IMR-90 (cell line): ENCODE measurements around the gene MFAP4. TPM values are rescaled to one million over a fixed set of nuclear protein-coding genes. Genes with fewer than 3 reads are reported as not detected.

Experiments used
- ATAC-seq: fragments of 200-7000 bp; cut with Tn5 transposase; 2 replicates; pipeline ENCODE4 v1.9.1; 2020; ENCODE audit warnings: low read depth, mild to moderate bottlenecking, moderate library complexity
- BruUV-seq: library from RNA; stranded (reverse); fragments of 400-500 nt; replicated peaks from 2 replicates; lab custom pipeline; 2021; lab: Mats Ljungman, UMichigan
- CTCF ChIA-PET: fragments of 300-600 bp; formaldehyde crosslinking; extraction: SDS; loops from one replicate; lab custom pipeline; 2021; ENCODE audit warnings: antibody characterized with exemption; lab: Yijun Ruan, JAX
- POLR2A ChIA-PET: fragments of 300-600 bp; sonication (Branson Sonifier 250); formaldehyde crosslinking; loops from one replicate; lab custom pipeline; 2022; ENCODE audit warnings: antibody characterized with exemption; ENCODE audit not compliant: unreplicated experiment; lab: Charles Lee
- DNase-seq: peaks from one replicate; pipeline ENCODE4 v3.0.0; 2013
- H2AFZ ChIP-seq: replicated peaks from 2 replicates; pipeline ENCODE3; 2013; ENCODE audit warnings: low read length, mild to moderate bottlenecking; ENCODE audit not compliant: poor library complexity
- H2AK5ac ChIP-seq: 2 replicates; pipeline ENCODE4 v1.6.1; 2013; ENCODE audit warnings: low read depth, low read length, inconsistent platforms
- H2AK9ac ChIP-seq: replicated peaks from 2 replicates; pipeline ENCODE3; 2013; ENCODE audit warnings: mild to moderate bottlenecking, low read depth, low read length, moderate library complexity; ENCODE audit not compliant: poor library complexity
- H2BK120ac ChIP-seq: 2 replicates; pipeline ENCODE4 v1.6.1; 2013; ENCODE audit warnings: low read depth, low read length, inconsistent platforms
- H2BK15ac ChIP-seq: 3 replicates; pipeline ENCODE4 v1.6.1; 2013; ENCODE audit warnings: low read depth, low read length, inconsistent platforms
- H2BK20ac ChIP-seq: 2 replicates; pipeline ENCODE4 v1.6.1; 2013; ENCODE audit warnings: low read depth, mild to moderate bottlenecking, inconsistent platforms, low read length, moderate library complexity
- H2BK5ac ChIP-seq: 2 replicates; pipeline ENCODE4 v1.6.1; 2013; ENCODE audit warnings: mild to moderate bottlenecking, low read depth, low read length, inconsistent platforms; ENCODE audit not compliant: poor library complexity, severe bottlenecking
- H3K14ac ChIP-seq: replicated peaks from 2 replicates; pipeline ENCODE4 v1.6.1; 2013; ENCODE audit warnings: low read depth, low read length, inconsistent platforms
- H3K18ac ChIP-seq: 2 replicates; pipeline ENCODE4 v1.6.1; 2013; ENCODE audit warnings: low read depth, low read length, control low read depth
- H3K23ac ChIP-seq: 2 replicates; pipeline ENCODE4 v1.6.1; 2013; ENCODE audit warnings: low read depth, low read length, inconsistent platforms
- H3K27ac ChIP-seq: 2 replicates; pipeline ENCODE4 v1.5.1; 2013; ENCODE audit warnings: mild to moderate bottlenecking, control low read depth, low read length; ENCODE audit not compliant: insufficient read depth
- H3K27me3 ChIP-seq: 2 replicates; pipeline ENCODE4 v1.6.1; 2013; ENCODE audit warnings: low read length; ENCODE audit not compliant: control insufficient read depth, insufficient read depth
- H3K36me3 ChIP-seq: 2 replicates; pipeline ENCODE4 v1.6.1; 2013; ENCODE audit warnings: low read length, mixed read lengths; ENCODE audit not compliant: control insufficient read depth, insufficient read depth
- H3K4ac ChIP-seq: 2 replicates; pipeline ENCODE4 v1.6.1; 2013; ENCODE audit warnings: low read depth, low read length, inconsistent platforms
- H3K4me1 ChIP-seq: 2 replicates; pipeline ENCODE4 v1.6.1; 2013; ENCODE audit warnings: low read length, mixed read lengths; ENCODE audit not compliant: control insufficient read depth, insufficient read depth
- H3K4me2 ChIP-seq: 2 replicates; pipeline ENCODE4 v1.6.1; 2013; ENCODE audit warnings: low read depth, mild to moderate bottlenecking, control low read depth, low read length, moderate library complexity
- H3K4me3 ChIP-seq: 2 replicates; pipeline ENCODE4 v1.5.1; 2013; ENCODE audit warnings: low read depth, mild to moderate bottlenecking, control low read depth, low read length, moderate library complexity; ENCODE audit not compliant: insufficient read depth
- H3K56ac ChIP-seq: 2 replicates; pipeline ENCODE4 v1.6.1; 2013; ENCODE audit warnings: low read length, inconsistent platforms; ENCODE audit not compliant: insufficient read depth; ENCODE audit errors: extremely low read depth
- H3K79me1 ChIP-seq, 2 experiments: 2 replicates each; pipeline ENCODE4 v1.6.1; 2013; ENCODE audit warnings: low read length in 2 of 2, inconsistent platforms in 1 of 2, low read depth in 1 of 2
- H3K9ac ChIP-seq: 2 replicates; pipeline ENCODE4 v1.6.1; 2013; ENCODE audit warnings: low read depth, low read length, control low read depth
- H3K9me1 ChIP-seq: 2 replicates; pipeline ENCODE4 v1.6.1; 2013; ENCODE audit warnings: low read length, inconsistent platforms; ENCODE audit not compliant: insufficient read depth
- H3K9me3 ChIP-seq: 2 replicates; pipeline ENCODE4 v1.6.1; 2013; ENCODE audit warnings: low read length; ENCODE audit not compliant: control insufficient read depth, insufficient read depth
- H4K20me1 ChIP-seq: 2 replicates; pipeline ENCODE4 v1.6.1; 2013; ENCODE audit warnings: low read length, inconsistent platforms; ENCODE audit not compliant: insufficient read depth
- H4K5ac ChIP-seq: 2 replicates; pipeline ENCODE4 v1.6.1; 2013; ENCODE audit warnings: mild to moderate bottlenecking, low read depth, low read length, control low read depth
- H4K8ac ChIP-seq, 2 experiments: 2 replicates each; pipeline ENCODE4 v1.6.1; 2013; ENCODE audit warnings: low read depth in 2 of 2, low read length in 2 of 2, control low read depth in 1 of 2, inconsistent platforms in 1 of 2
- H4K91ac ChIP-seq: 2 replicates; pipeline ENCODE4 v1.6.1; 2013; ENCODE audit warnings: low read depth, low read length, inconsistent platforms; ENCODE audit not compliant: insufficient read depth
- CEBPB ChIP-seq: IDR thresholded peaks from 2 replicates; pipeline ENCODE4 v1.6.1; 2012; ENCODE audit warnings: low read depth, low read length, improper control_type of control experiment
- ELK1 ChIP-seq: fragments of 150-350 bp; IDR thresholded peaks from 2 replicates; pipeline ENCODE4 v1.6.1; 2016; ENCODE audit warnings: low read depth, mild to moderate bottlenecking, low read length, moderate library complexity, borderline replicate concordance
- FOS ChIP-seq: fragments of 150-350 bp; IDR thresholded peaks from 2 replicates; pipeline ENCODE4 v1.6.1; 2016; ENCODE audit warnings: low read depth, low read length
- MAFK ChIP-seq: IDR thresholded peaks from 2 replicates; pipeline ENCODE4 v1.6.1; 2012; ENCODE audit warnings: low read depth, low read length, improper control_type of control experiment
- MAZ ChIP-seq: IDR thresholded peaks from 2 replicates; pipeline ENCODE4 v1.6.1; 2012; ENCODE audit warnings: low read depth, mild to moderate bottlenecking, low read length, improper control_type of control experiment, moderate library complexity, borderline replicate concordance
- NFE2L2 ChIP-seq: fragments of 150-350 bp; IDR thresholded peaks from 2 replicates; pipeline ENCODE4 v1.6.1; 2016; ENCODE audit warnings: low read depth, mild to moderate bottlenecking, low read length
- POLR2A ChIP-seq: IDR thresholded peaks from 2 replicates; pipeline ENCODE4 v1.6.1; 2012; ENCODE audit warnings: mild to moderate bottlenecking, low read depth, low read length
- RAD21 ChIP-seq: IDR thresholded peaks from 2 replicates; pipeline ENCODE4 v1.6.1; 2012; ENCODE audit warnings: low read length, improper control_type of control experiment
- RCOR1 ChIP-seq: IDR thresholded peaks from 2 replicates; pipeline ENCODE4 v1.6.1; 2012; ENCODE audit warnings: mild to moderate bottlenecking, low read length, improper control_type of control experiment; ENCODE audit not compliant: insufficient replicate concordance
- RFX5 ChIP-seq: IDR thresholded peaks from 2 replicates; pipeline ENCODE4 v1.8.0; 2012; ENCODE audit warnings: low read depth, mild to moderate bottlenecking, low read length, moderate library complexity
- SMC3 ChIP-seq: fragments of 150-350 bp; IDR thresholded peaks from 2 replicates; pipeline ENCODE4 v1.6.1; 2016; ENCODE audit warnings: low read depth, mild to moderate bottlenecking, antibody characterized with exemption, low read length, moderate library complexity
- USF2 ChIP-seq: fragments of 150-350 bp; IDR thresholded peaks from 2 replicates; pipeline ENCODE4 v1.6.1; 2017; ENCODE audit warnings: mild to moderate bottlenecking, antibody characterized with exemption, low read length, low read depth
- WGBS, 2 experiments: methylation state at CpG; one replicate each; pipeline versions ENCODE4 v1.1.5 to v1.1.7; 2013; ENCODE audit warnings: missing lambda C conversion rate in 2 of 2; ENCODE audit not compliant: insufficient read length in 1 of 2; ENCODE audit errors: extremely low coverage in 2 of 2; 5-methylcytosine and 5-hydroxymethylcytosine counted together
- dilution Hi-C: fragments of 300-500 bp; cut with HindIII; formaldehyde crosslinking; loops from one replicate; pipeline ENCODE4 v1.14.3; 2018; ENCODE audit warnings: low sequenced_read_pairs; ENCODE audit not compliant: unreplicated experiment
- in situ Hi-C: fragments of 300-500 bp; cut with MboI; formaldehyde crosslinking; loops from 3 replicates; pipeline ENCODE4 v1.14.3; 2019; ENCODE audit warnings: low sequenced_read_pairs, inconsistent platforms, mixed read lengths
- intact Hi-C: fragments of 100-400 bp; cut with micrococcal nuclease; formaldehyde crosslinking; loops from 2 replicates; pipeline ENCODE4 v1.10.0; 2022
- polyA plus RNA-seq, 3 experiments: library from polyadenylated mRNA; depleted of rRNA; stranded (reverse); fragments of >200 nt; gene quantifications; 2 replicates each; pipeline ENCODE4 v1.2.3, GENCODE V29; 2012; ENCODE audit warnings: low replicate concordance in 1 of 3
- total RNA-seq: library from RNA; depleted of rRNA; stranded (reverse); fragments of >200 nt; gene quantifications from 2 replicates; pipeline ENCODE4 v1.2.3, GENCODE V29; 2012
- TF ChIP-seq, protein P1 (sequence below): conservative IDR thresholded peaks from 2 replicates; pipeline ENCODE4 v1.5.1; 2012; ENCODE audit warnings: mild to moderate bottlenecking, low read depth, low read length, improper control_type of control experiment

MFAP4 gene
- total and polyA plus RNA-seq, 2 of the 4 experiments (the other 2 are of a cell fraction), result 7.0 to 71.6 TPM

DNA sequence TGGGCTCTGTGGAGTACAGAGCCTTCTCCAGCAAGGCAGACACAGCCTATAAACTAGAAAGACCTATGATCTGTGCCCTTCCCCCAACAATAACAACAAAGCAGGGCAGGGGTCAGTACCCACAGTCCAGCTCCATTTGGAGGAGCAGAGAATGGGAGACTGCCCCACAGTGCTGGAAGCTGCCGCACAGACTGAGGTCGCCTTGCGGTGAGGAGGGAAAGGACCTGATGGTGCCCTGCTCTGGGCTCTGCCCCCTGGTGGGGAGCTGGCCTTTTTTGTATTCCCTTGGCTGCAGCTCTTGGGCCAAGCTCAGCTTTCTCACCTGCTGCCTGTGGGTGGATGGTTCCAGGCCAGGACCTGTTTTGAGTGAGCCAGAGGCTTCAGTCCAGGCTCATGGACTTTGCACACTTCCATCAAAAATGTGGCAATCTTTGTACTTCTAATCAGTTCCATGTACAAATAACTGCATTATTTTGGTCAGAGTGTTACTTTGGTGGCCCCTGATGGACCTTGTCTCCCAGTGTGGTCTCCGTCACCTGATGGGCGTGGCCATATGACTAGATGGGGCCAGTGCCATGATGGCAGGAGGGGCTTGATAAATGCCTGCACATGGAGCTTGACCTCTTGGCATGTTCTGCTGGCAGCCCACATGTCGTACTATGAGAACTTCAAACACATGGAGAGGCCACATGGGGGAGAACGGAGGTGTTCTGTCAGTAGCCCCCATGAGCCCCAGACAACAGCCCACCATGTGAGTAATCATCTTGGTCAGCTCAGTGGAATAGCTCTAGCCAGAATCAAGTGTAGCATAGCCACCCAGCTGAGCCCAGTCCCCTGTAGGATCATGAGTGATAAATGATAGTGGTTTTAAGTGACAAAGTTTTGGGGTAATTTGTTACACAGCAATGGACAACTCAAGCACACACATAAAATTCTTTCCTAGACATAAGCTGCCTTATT is 48.7 kb downstream of the MFAP4 start (continued):
- no peak for TF ChIP-seq RCOR1

GRCh38 chr17:19337712-19338023 is 49.3 kb downstream of the MFAP4 start:
- no peak overlapping the region for H3K18ac ChIP-seq
- no peak overlapping the region for H2BK20ac ChIP-seq
- dilution Hi-C loops (no loop called here), in situ Hi-C loops (no loop called here), intact Hi-C loops (no loop called here)
- CTCF ChIA-PET, result no interaction called here
- no peak overlapping the region for H2BK15ac ChIP-seq
- peaks cover 0 to 14% of the 10 kb centered on the region in 2 experiments; a peak in 2 of 4 replicates for H3K79me1 ChIP-seq
- H3K4me2 ChIP-seq, result no peak overlapping the region
- H4K91ac ChIP-seq, result no peak overlapping the region
- BruUV-seq, result no TSS peak
- H3K4me3 ChIP-seq, result no peak overlapping the region
- H3K27ac ChIP-seq, result no peak overlapping the region
- H3K56ac ChIP-seq, result no peak overlapping the region
- H3K23ac ChIP-seq, result no peak overlapping the region
- H4K8ac ChIP-seq, result no peak overlapping the region
- no peak overlapping the region for H2BK120ac ChIP-seq
- POLR2A ChIA-PET, result no interaction called here
- no peak overlapping the region for H2AFZ ChIP-seq
- H3K36me3 ChIP-seq, result peaks cover 16% of the 10 kb centered on the region; the same call in 1 of the 2 replicates
- H3K9me1 ChIP-seq, result peaks cover 25% of the 10 kb centered on the region
- DNase-seq (no peak), ATAC-seq (no peak)
- no peak overlapping the region for H3K14ac ChIP-seq
- H2AK9ac ChIP-seq, result no peak overlapping the region
- WGBS, 2 experiments, result no CpG with 5 or more reads among the region's 2 CpGs
- H4K5ac ChIP-seq, result no peak overlapping the region
- no peak overlapping the region for H3K9ac ChIP-seq
- H3K4ac ChIP-seq, result no peak overlapping the region
- no peaks in the 10 kb centered on the region for H3K9me3 ChIP-seq
- H3K4me1 ChIP-seq, result peaks cover 14% of the 10 kb centered on the region
- peaks cover 3% of the 10 kb centered on the region; the same call in 1 of the 2 replicates for H4K20me1 ChIP-seq
- H2BK5ac ChIP-seq, result no peak overlapping the region
- H2AK5ac ChIP-seq, result no peak overlapping the region
- H3K27me3 ChIP-seq, result no peaks in the 10 kb centered on the region
- TF ChIP-seq MAZ (no peak), MAFK (no peak), RFX5 (no peak), USF2 (no peak), CEBPB (no peak), RAD21 (no peak), FOS (no peak), SMC3 (no peak), NFE2L2 (no peak), ELK1 (no peak), POLR2A (no peak)
- TF ChIP-seq, protein P1, sequence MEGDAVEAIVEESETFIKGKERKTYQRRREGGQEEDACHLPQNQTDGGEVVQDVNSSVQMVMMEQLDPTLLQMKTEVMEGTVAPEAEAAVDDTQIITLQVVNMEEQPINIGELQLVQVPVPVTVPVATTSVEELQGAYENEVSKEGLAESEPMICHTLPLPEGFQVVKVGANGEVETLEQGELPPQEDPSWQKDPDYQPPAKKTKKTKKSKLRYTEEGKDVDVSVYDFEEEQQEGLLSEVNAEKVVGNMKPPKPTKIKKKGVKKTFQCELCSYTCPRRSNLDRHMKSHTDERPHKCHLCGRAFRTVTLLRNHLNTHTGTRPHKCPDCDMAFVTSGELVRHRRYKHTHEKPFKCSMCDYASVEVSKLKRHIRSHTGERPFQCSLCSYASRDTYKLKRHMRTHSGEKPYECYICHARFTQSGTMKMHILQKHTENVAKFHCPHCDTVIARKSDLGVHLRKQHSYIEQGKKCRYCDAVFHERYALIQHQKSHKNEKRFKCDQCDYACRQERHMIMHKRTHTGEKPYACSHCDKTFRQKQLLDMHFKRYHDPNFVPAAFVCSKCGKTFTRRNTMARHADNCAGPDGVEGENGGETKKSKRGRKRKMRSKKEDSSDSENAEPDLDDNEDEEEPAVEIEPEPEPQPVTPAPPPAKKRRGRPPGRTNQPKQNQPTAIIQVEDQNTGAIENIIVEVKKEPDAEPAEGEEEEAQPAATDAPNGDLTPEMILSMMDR, result no peak
